PC-9 (cell line): Measurements from ENCODE around the gene ADGRV1. TPM values are rescaled to one million over a fixed set of nuclear protein-coding genes. Genes with fewer than 3 reads are reported as not detected.
A peak's percentile ranks its signal among the peaks of the same experiment; 100 is the strongest.

ENCODE experiments used
- BruUV-seq: library from RNA; stranded (reverse); fragments of 400-500 nt; replicated peaks from 2 replicates; lab custom pipeline; 2021; lab: Mats Ljungman, UMichigan
- CTCF ChIA-PET: fragments of 300-600 bp; sonication (Branson Sonifier 250); formaldehyde crosslinking; loops from one replicate; lab custom pipeline; 2022; ENCODE audit warnings: antibody characterized with exemption; lab: Charles Lee
- POLR2A ChIA-PET: fragments of 300-600 bp; sonication (Branson Sonifier 250); formaldehyde crosslinking; loops from one replicate; lab custom pipeline; 2022; ENCODE audit warnings: antibody characterized with exemption; ENCODE audit not compliant: unreplicated experiment; lab: Charles Lee
- DNase-seq, 2 experiments: peaks; one replicate each; pipeline versions ENCODE4 v3.0.0 to v3.0.0-alpha.2; 2015 to 2022; ENCODE audit warnings: mixed read lengths in 1 of 2
- H2AFZ ChIP-seq: fragments of 200-600 bp; sonication (generic); 2 replicates; pipeline ENCODE4 v1.8.1; 2017; ENCODE audit warnings: antibody characterized with exemption
- H3F3A ChIP-seq: fragments of 200-600 bp; sonication (generic); 2 replicates; pipeline ENCODE4 v1.8.1; 2017; ENCODE audit warnings: antibody characterized with exemption, mild to moderate bottlenecking, low read depth; ENCODE audit not compliant: insufficient read depth
- H3K27ac ChIP-seq: fragments of 200-600 bp; sonication (generic); 2 replicates; pipeline ENCODE4 v1.6.1; 2016; ENCODE audit warnings: mixed run types
- H3K27me3 ChIP-seq: fragments of 200-600 bp; sonication (generic); 2 replicates; pipeline ENCODE4 v1.6.1; 2016; ENCODE audit warnings: low read depth, mixed run types; ENCODE audit not compliant: insufficient read depth
- H3K36me3 ChIP-seq: fragments of 200-600 bp; sonication (generic); 2 replicates; pipeline ENCODE4 v1.6.1; 2016; ENCODE audit warnings: low read depth, mixed run types
- H3K4me1 ChIP-seq: fragments of 200-600 bp; sonication (generic); replicated peaks from 2 replicates; pipeline ENCODE4 v1.6.1; 2016; ENCODE audit warnings: mixed run types; ENCODE audit not compliant: insufficient read depth
- H3K4me2 ChIP-seq: fragments of 200-600 bp; sonication (generic); 2 replicates; pipeline ENCODE4 v1.6.1; 2017; ENCODE audit warnings: mixed run types
- H3K4me3 ChIP-seq: fragments of 200-600 bp; sonication (generic); 2 replicates; pipeline ENCODE4 v1.6.1; 2016; ENCODE audit warnings: mixed run types
- H3K79me2 ChIP-seq: fragments of 200-600 bp; sonication (generic); 2 replicates; pipeline ENCODE4 v1.6.1; 2017; ENCODE audit warnings: low read depth, mixed run types
- H3K9me2 ChIP-seq: fragments of 200-600 bp; sonication (generic); 2 replicates; pipeline ENCODE4 v1.8.1; 2017; ENCODE audit warnings: mild to moderate bottlenecking; ENCODE audit not compliant: insufficient read depth
- H3K9me3 ChIP-seq: fragments of 200-600 bp; sonication (generic); 2 replicates; pipeline ENCODE4 v1.8.1; 2016; ENCODE audit warnings: low read depth; ENCODE audit not compliant: insufficient read depth
- H4K20me1 ChIP-seq: fragments of 200-600 bp; sonication (generic); 2 replicates; pipeline ENCODE4 v1.8.1; 2017; ENCODE audit not compliant: insufficient read depth
- CTCF ChIP-seq: fragments of 200-600 bp; sonication (generic); conservative IDR thresholded peaks from 2 replicates; pipeline ENCODE4 v1.6.1; 2017; ENCODE audit warnings: mixed run types, antibody characterized with exemption, mild to moderate bottlenecking, moderate library complexity
- EZH2 ChIP-seq: fragments of 200-600 bp; sonication (generic); IDR thresholded peaks from 2 replicates; pipeline ENCODE4 v1.8.0; 2017; ENCODE audit warnings: antibody characterized with exemption, low read depth
- intact Hi-C: fragments of 100-400 bp; cut with micrococcal nuclease; formaldehyde crosslinking; loops from one replicate; pipeline ENCODE4 v1.10.0; 2022; ENCODE audit not compliant: unreplicated experiment
- total RNA-seq: library from RNA; stranded (reverse); gene quantifications from 2 replicates; pipeline ENCODE4 v1.2.3, GENCODE V29; 2021

The ADGRV1 gene
- total RNA-seq, 1 experiment from 2014 or later: 1.0 TPM

GRCh38 chr5:91150234-91150633, 591.6 kb downstream of the ADGRV1 start:
- no peaks in the 10 kb centered on the region for H3K27me3 ChIP-seq
- H4K20me1 ChIP-seq: no peaks in the 10 kb centered on the region
- H3K27ac ChIP-seq: no peak overlapping the region
- no peaks in the 10 kb centered on the region for H3K79me2 ChIP-seq
- H3K4me1 ChIP-seq: peaks cover 25% of the 10 kb centered on the region
- H3K9me2 ChIP-seq: no peaks in the 10 kb centered on the region
- POLR2A ChIA-PET: no interaction called here
- DNase-seq: peak in 1 of 2 experiments; percentile 43
- BruUV-seq: no TSS peak
- TF ChIP-seq CTCF: no peak
- TF ChIP-seq EZH2: no peak
- no peak overlapping the region for H3K4me2 ChIP-seq
- no peak overlapping the region for H3K4me3 ChIP-seq
- peaks cover 5% of the 10 kb centered on the region; the same call in 1 of the 2 replicates for H3F3A ChIP-seq
- no peak overlapping the region for H2AFZ ChIP-seq
- CTCF ChIA-PET: no interaction called here
- intact Hi-C loops: no loop called here
- H3K36me3 ChIP-seq: no peaks in the 10 kb centered on the region
- H3K9me3 ChIP-seq: 0 out of 2 replicates have a peak, but pooled peaks cover 5% of the 10 kb centered on the region

DNA sequence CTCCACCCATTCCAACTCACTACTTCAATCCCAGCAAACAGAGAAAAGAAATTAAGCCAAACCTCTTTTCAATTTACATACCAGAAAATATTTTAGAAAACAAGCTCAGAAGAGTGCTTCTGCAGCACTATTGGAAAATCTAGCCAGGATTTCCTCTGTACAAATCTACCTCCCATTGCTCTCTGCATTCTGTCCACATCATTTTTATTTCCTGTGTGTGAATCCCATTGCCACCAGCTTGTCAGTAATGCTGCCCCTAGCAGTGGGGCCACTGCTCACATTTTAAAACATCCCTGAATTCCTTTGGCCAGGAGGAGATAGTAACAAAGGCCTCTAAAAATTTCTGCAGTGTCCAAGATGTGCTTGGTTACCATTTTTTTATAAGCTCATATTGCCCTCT, 592.0 kb downstream of the ADGRV1 start:
- Histone ChIP-seq H2AFZ (no peak overlapping the region), H4K20me1 (no peaks in the 10 kb centered on the region), H3K27me3 (no peaks in the 10 kb centered on the region), H3K4me1 (peaks cover 25% of the 10 kb centered on the region), H3K36me3 (no peaks in the 10 kb centered on the region), H3K9me3 (0 out of 2 replicates have a peak, but pooled peaks cover 5% of the 10 kb centered on the region), H3F3A (peaks cover 5% of the 10 kb centered on the region; the same call in 1 of the 2 replicates), H3K9me2 (no peaks in the 10 kb centered on the region), H3K27ac (no peak overlapping the region), H3K4me2 (no peak overlapping the region), H3K4me3 (no peak overlapping the region), H3K79me2 (no peaks in the 10 kb centered on the region)
- CTCF ChIA-PET: no interaction called here
- TF ChIP-seq CTCF: no peak
- TF ChIP-seq EZH2: no peak
- POLR2A ChIA-PET: no interaction called here
- DNase-seq: no peak
- intact Hi-C loops: no loop called here
- BruUV-seq: no TSS peak

GRCh38 chr5:91151947-91152346, 593.4 kb downstream of the ADGRV1 start:
- Histone ChIP-seq H3K4me2 (no peak overlapping the region), H3F3A (peaks cover 5% of the 10 kb centered on the region; the same call in 1 of the 2 replicates), H3K36me3 (no peaks in the 10 kb centered on the region), H3K4me3 (no peak overlapping the region), H3K27me3 (no peaks in the 10 kb centered on the region), H3K27ac (no peak overlapping the region), H4K20me1 (no peaks in the 10 kb centered on the region), H3K79me2 (no peaks in the 10 kb centered on the region), H3K4me1 (peaks cover 25% of the 10 kb centered on the region), H3K9me3 (0 out of 2 replicates have a peak, but pooled peaks cover 5% of the 10 kb centered on the region), H2AFZ (no peak overlapping the region), H3K9me2 (no peaks in the 10 kb centered on the region)
- BruUV-seq: no TSS peak
- peak; percentile 62 to 84 for DNase-seq
- intact Hi-C loops: loop anchor here (1.0 kb wide), 1 partner anchor 10 kb away; no protein-coding TSS in a partner anchor
- CTCF ChIA-PET: interaction anchor here (1.3 kb wide), 1 partner anchor 15 kb away, joined by 5 read pairs; no protein-coding TSS in a partner anchor
- POLR2A ChIA-PET: interaction anchor here (0.5 to 0.6 kb wide), 2 partner anchors 102 to 128 kb away, joined by 14 to 16 read pairs; no protein-coding TSS in a partner anchor
- TF ChIP-seq CTCF (no peak), EZH2 (no peak)
